GM21737 (cell line): ENCODE measurements around the gene MKLN1.
"Not testable (repeated sequence)": the region's sequence is repeated elsewhere in the genome, so short reads cannot be mapped to it uniquely, and the experiment has no call there.

Source experiments
- ATAC-seq: cut with Tn5 transposase; IDR thresholded peaks from one replicate; pipeline ENCODE4 v1.9.1; 2021; ENCODE audit warnings: mild to moderate bottlenecking, moderate library complexity; ENCODE audit not compliant: unreplicated experiment

Gene MKLN1

GRCh38 chr7:131388126-131388525, 60.5 kb downstream of the MKLN1 start:
- no peak for ATAC-seq

- no peak for ATAC-seq
Observed at GRCh38 chr7:131390275-131390674, 62.6 kb downstream of the MKLN1 start.

DNA sequence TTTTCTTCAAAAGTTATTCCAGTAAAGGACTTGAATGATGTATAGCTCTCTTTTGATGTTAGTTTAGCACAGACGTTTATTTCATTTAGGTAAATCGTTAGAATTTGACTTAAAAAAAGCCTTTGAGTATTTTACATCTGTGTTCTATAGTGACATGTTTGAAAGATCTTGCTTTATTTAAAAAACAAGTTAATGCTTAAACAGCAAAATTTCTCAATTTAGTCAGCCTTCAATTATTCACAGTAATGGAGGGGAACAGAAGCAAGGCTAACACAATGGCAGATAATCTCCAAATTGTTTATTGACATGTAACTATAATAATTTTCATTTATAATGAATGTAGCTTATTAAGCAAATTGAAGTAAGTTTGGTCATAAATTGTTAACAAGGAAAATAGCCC, 63.5 kb downstream of the MKLN1 start:
- ATAC-seq, result no peak

DNA sequence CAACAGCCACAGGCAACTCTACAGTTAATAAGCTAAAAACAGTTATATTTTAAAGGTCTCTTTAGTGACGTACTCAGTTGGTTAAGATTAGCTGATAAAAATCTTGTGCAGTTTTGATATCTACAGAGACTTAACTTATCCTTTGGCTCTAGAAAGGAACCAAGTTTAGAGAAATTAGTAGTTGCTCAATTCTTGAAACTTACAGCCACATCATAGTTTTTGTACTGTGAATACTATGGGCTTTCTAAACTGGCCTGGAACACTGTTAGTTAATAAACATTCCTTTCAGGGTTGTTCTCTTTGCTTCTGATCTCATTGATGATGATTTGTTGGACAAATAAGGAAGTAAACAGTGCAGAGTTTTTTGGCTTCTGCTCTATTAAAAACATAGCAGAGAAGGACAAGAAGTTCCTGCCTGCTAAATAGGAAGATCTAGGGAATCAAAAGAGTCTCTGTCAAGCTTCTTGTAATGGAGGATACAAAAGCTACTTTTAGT, 73.1 kb downstream of the MKLN1 start:
- no peak for ATAC-seq

DNA sequence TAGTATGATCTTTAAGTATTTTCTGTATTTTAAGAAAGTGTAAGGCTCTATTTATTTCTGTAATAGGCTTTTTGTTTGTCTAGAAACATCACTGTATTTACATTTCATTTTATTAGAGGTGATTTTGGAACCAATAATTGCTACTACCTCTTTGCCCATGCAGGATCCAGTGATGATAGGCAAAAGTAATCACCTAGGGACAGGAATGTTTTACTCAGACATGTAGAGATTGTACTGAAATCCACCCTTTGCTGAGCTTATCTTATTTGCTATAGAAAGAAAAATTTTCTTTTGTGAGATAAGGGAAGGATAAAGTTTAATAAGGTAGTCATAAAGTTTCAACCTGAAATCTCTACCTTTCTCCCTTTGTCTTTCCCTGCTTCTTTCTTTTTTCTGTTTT, 73.5 kb downstream of the MKLN1 start:
- no peak for ATAC-seq

DNA sequence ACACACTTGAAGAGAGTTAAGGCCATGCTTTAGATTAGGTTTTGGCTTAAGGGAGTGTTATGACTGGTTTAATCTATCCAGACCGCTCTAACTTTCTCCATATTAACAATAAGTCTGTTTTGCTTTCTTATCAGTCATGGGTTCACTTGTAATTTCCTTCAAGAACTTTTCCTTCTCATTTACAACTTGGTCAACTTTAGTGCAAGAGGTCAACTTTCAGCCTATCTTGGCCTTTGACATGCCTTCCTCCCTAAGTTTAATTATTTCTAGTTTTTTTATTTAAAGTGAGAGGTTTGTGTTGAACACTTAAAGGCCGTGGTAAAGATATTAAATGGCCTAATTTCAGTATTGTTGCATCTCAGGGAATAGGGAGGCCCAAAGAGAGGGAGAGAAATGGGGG, 75.6 kb downstream of the MKLN1 start:
- no peak for ATAC-seq

DNA sequence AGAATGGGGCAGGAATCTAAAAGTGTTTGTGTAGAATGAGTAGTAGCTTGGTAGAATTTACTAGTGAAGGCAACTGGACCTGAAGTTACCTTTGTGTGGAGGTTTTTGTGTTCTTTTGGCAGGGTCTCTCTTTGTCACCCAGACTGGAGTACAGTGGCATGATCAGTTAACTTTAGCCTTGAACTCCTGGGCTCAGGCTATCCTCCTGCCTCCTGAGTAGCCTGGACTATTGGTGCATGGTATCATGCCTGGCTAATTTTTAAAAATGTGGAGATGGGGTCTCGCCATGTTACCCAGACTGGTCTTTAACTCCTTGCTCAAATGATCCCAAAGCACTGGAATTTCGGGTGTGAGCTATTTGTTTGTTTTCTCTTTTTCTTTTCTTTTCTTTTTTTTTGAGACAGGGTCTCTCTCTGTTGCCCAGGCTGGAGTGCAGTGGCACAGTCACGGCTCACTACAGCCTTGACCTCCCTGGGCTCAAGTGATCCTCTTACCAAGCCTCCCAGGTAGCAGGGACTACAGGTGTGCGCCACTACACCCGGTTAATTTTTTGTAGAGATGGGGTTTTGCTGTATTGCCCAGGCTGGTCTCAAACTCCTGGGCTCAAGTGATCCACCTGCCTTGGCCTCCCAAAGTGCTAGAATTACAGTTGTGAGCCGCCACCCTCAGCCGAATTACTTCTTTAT, 76.7 kb downstream of the MKLN1 start:
- no peak for ATAC-seq

DNA sequence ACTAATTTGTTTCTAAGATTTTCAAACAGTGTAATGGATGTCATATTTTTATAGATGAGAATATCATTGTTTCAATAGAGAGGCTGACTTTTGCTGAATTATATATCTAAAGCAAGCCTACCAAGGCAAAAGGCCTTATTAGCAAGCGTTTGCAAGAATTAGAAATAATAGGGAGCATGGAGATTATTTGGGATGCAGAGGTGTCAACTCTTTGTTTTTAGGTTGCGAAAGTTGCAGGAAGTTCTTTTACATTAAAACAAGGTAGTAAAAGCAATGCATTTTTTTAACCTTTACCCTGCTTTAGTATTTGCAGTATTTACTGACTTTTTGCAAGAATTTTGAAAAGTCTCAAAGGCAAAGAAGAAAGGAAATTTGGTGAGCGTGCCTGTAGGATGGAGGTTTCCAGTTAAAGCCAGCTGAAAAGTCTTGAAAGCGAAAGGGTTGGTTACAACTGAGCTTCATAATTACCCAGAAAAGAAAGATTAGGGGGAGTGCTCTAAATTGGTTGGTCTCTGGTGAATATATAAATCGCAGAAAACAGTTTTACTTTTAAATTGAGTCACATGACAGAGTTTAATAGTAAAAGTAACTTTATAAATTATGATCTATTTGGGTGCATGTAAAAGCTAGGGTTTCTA, 81.6 kb downstream of the MKLN1 start:
- ATAC-seq, result no peak

DNA sequence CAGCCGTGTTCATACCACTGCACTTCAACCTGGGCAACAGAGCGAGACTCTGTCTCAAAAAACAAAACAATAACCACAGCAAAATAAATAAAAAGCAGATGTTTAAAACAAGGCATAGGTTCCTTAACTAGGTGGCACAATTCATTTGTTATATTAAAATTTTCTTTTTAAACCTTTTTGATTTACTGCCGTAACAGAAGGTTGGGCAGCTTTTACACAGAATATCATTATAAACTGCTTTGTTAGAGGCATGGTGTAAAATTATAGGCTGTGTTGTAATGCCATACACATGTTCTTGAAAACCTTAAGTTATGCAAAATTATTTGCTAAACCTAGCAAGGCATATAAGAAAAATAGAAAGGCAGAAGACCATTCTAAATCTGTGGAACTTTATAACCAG, 84.4 kb downstream of the MKLN1 start:
- ATAC-seq, result no peak

GRCh38 chr7:131413711-131414110, 86.0 kb downstream of the MKLN1 start:
- no peak for ATAC-seq

- no peak for ATAC-seq
Observed at GRCh38 chr7:131424219-131424822, 96.6 kb downstream of the MKLN1 start.

GRCh38 chr7:131425992-131426391, 98.3 kb downstream of the MKLN1 start:
- no peak for ATAC-seq

DNA sequence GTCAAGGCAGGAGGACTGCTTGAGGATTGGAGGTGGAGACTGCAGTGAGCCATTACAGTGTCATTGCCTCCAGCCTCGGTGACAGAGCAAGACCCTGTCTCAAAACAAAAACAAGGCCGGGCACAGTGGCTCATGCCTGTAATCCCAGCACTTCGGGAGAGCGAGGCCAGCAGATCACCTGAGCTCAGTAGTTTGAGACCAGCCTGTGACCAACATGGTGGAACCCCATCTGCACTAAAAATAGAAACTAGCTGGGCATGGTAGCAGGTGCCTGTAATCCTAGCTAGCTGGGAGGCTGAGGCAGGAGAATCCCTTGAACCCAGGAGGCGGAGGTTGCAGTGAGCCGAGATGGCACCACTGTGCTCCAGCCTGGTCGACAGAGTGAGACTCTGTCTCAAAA, 103.2 kb downstream of the MKLN1 start:
- ATAC-seq, result not testable (repeated sequence)

DNA sequence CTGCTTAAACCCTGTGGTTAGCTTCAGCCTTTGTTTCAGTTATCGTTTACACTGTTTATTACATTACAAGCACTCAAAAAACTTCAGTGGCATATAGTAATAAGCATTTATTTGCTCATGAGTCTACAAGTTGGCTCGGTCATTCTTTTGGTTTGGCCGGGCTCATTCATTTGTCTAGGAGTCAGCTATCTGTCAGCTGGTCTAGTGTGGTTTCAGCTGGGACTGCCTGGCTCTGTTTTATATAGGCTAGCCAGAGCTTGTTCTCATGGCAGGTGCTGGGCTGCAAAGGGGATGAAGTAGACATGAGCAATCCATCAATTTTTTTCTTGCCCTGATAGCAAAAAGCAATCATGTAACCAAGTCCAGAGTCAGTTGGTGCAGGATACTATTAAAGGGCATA, 103.6 kb downstream of the MKLN1 start:
- no peak for ATAC-seq

DNA sequence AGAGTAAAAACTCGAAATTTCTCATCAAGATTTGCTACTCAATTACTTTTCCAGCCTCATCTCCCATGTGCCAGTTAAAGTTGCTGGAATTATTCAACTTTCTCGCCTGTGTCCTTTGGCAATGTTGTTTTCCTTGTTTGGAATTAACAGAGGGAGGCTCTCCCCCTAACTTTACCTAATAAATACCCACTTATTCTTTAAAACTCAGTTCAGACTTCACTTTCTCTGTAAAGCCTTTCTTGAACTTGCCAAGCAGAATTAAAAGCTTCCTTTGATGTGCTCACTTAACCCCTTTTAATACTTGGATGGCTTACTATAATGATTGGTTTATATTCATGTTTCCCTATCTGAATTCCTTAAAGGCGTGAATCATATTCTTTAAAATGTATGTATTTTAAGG, 104.1 kb downstream of the MKLN1 start:
- ATAC-seq, result no peak

- ATAC-seq, result no peak
Observed at GRCh38 chr7:131436384-131436783, 108.7 kb downstream of the MKLN1 start.

DNA sequence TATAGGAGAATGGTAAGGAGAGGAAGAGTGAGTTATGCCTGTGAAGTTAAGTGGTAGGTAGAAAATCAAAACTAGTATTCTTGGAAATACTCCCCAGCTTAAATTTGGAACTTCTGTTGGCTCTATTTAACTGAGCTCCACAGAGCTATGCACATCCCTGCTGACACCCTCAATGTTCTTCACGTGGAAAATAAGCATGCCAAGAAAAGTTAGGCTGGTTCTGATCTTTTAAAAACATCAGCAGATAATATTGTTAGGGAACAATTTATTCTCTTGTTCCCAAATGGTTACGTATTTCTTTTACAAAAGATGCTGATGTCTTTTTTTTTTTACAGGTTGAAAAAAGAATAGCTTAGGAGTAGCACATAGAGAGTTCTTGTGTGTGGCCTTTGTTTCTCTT, 111.3 kb downstream of the MKLN1 start:
- ATAC-seq, result no peak

- no peak for ATAC-seq
Observed at GRCh38 chr7:131443496-131443895, 115.8 kb downstream of the MKLN1 start.

DNA sequence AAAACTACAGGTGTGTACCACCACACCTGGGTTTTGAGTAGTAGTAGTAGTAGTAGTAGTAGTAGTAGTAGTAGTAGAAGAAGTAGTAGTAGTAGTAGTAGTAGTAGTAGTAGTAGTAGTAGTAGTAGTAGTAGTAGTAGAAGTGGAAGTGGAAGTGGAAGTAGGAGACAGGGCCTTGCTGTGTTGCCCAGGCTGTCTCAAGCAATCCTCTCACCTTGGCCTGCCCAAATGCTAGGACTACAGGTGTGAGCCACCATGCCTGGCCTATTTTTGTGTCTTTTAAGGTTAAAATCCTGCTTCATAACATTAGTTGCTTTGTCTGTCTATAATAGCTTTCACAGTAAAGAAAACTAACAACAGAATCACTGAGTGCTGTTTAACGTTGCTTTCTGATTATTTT, 117.0 kb downstream of the MKLN1 start:
- ATAC-seq, result no peak

- ATAC-seq, result no peak
Observed at GRCh38 chr7:131449373-131449902, 121.8 kb downstream of the MKLN1 start.

DNA sequence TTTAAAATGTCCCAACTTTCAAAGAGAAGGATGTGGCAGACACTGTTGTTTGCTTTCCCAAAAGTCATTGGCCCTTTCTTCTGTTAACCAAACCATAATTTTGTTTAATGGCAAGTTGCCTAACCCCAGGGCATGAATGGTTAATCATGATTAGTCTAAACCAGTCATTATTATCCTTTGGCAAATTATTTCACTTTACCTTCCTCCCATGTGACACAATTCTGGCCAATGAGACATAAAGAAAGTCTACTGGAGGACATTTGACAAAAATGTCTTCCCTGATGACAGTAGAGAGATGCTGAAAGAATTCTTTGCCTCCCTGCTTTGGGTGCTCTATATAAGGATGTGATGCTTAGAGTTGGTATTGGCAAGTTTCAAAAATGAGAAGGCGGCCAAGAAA, 126.8 kb downstream of the MKLN1 start:
- no peak for ATAC-seq

DNA sequence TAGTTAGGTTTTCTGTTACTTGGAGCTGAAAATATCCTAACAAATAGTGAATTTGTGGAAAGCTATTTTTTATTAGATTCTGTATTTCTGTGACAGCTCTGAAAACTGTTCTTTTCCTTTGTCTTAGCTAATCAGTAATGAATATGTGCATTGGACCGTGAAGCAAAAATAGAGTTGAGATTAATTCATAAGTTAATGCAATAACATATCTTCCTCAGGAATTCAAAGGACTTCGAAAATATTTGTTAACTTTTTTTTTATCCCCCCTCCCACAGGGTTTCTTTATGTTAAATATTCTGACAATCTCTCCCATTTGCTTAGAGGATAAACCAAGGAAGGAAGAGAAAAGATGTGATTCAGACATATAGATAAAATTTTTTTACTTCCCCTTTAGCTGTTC, 127.3 kb downstream of the MKLN1 start:
- no peak for ATAC-seq
